SK-MEL-5 (cell line): ENCODE results near the gene MICALL2. TPM values are rescaled to one million over a fixed set of nuclear protein-coding genes. Genes with fewer than 3 reads are reported as not detected.

Experiments used
- DNase-seq: peaks from one replicate; pipeline ENCODE4 v3.0.0-alpha.2; 2016; ENCODE audit warnings: low read depth, low spot score
- in situ Hi-C: cut with HindIII; loops from 2 replicates; pipeline ENCODE4 v1.10.0; 2016; ENCODE audit warnings: low sequenced_read_pairs, high pct_unique_total_duplicates, low pct_unique_long_range_greater_than_20kb
- polyA plus RNA-seq, 2 experiments: library from polyadenylated mRNA; depleted of rRNA; stranded (reverse); fragments of >200 nt; gene quantifications; 2 replicates each; pipeline ENCODE4 v1.2.3, GENCODE V29; 2015
- total RNA-seq: library from RNA; depleted of rRNA; stranded (reverse); fragments of >200 nt; shearing (Covaris generic); gene quantifications from 2 replicates; pipeline ENCODE4 v1.2.3, GENCODE V29; 2014; rRNA removed

Gene MICALL2
- 1.2 and 2.4 TPM in 2 replicates for total RNA-seq
- 2.6 and 3.2 TPM in 2 replicates for polyA plus RNA-seq (2015; cell fraction: cytosol; rRNA removed)
- 70.3 and 75.1 TPM in 2 replicates for polyA plus RNA-seq (2015; cell fraction: nucleus; rRNA removed)

- peak; percentile 30 for DNase-seq
- in situ Hi-C loops, result no loop called here
Measured at GRCh38 chr7:1458683-1459511, at the start of gene MICALL2. Gene MICALL2, minus strand, starts transcription at chr7:1459470. Its CDS starts 144 bp downstream, at chr7:1459326.

- in situ Hi-C loops, result no loop called here
- no peak for DNase-seq
Measured at GRCh38 chr7:1508277-1508758, 49.0 kb upstream of the MICALL2 start.

GRCh38 chr7:1505731-1506550, 46.7 kb upstream of the MICALL2 start:
- no peak for DNase-seq
- in situ Hi-C loops, result no loop called here

- in situ Hi-C loops, result no loop called here
- DNase-seq, result peak; percentile 95
Measured at GRCh38 chr7:1503816-1504775, 44.8 kb upstream of the MICALL2 start, which contains the start of gene INTS1. Gene INTS1, minus strand, starts transcription at chr7:1504389. Its CDS starts 429 bp downstream, at chr7:1503960.

GRCh38 chr7:1503390-1503789, 44.1 kb upstream of the MICALL2 start:
- in situ Hi-C loops, result no loop called here
- DNase-seq, result no peak

- DNase-seq, result no peak
- in situ Hi-C loops, result no loop called here
Measured at GRCh38 chr7:1502845-1503244, 43.6 kb upstream of the MICALL2 start.

GRCh38 chr7:1501487-1502270, 42.4 kb upstream of the MICALL2 start:
- in situ Hi-C loops, result no loop called here
- DNase-seq, result no peak

GRCh38 chr7:1500064-1500807, 41.0 kb upstream of the MICALL2 start:
- in situ Hi-C loops, result no loop called here
- no peak for DNase-seq

- in situ Hi-C loops, result no loop called here
- DNase-seq, result no peak
Measured at GRCh38 chr7:1499367-1500029, 40.2 kb upstream of the MICALL2 start.

GRCh38 chr7:1498370-1499305, 39.4 kb upstream of the MICALL2 start:
- no peak for DNase-seq
- in situ Hi-C loops, result no loop called here

- no peak for DNase-seq
- in situ Hi-C loops, result no loop called here
Measured at GRCh38 chr7:1497293-1497927, 38.1 kb upstream of the MICALL2 start.

GRCh38 chr7:1496531-1497292, 37.4 kb upstream of the MICALL2 start:
- no peak for DNase-seq

GRCh38 chr7:1495564-1496242, 36.4 kb upstream of the MICALL2 start:
- DNase-seq, result no peak
- in situ Hi-C loops, result no loop called here

More at GRCh38 chr7:1496531-1497292, 37.4 kb upstream of the MICALL2 start:
- in situ Hi-C loops, result no loop called here
